Immature natural killer cell (primary cell): Measurements from ENCODE around the gene IPO4. TPM values are rescaled to one million over a fixed set of nuclear protein-coding genes. Genes with fewer than 3 reads are reported as not detected.
"Not testable (repeated sequence)": the region's sequence is repeated elsewhere in the genome, so short reads cannot be mapped to it uniquely, and the experiment has no call there.

Experiments
- DNase-seq, 3 donors: peaks; one replicate each; pipeline ENCODE4 v3.0.0; 2022; ENCODE audit warnings: mixed read lengths in 1 of 3
- H3K27ac Mint-ChIP-seq, 6 donors: one replicate each; pipeline ENCODE4 v1.8.0; 2020; ENCODE audit warnings: mixed read lengths in 6 of 6, mild to moderate bottlenecking in 5 of 6, inconsistent platforms in 4 of 6, moderate library complexity in 3 of 6
- H3K27me3 Mint-ChIP-seq, 3 donors: one replicate each; pipeline ENCODE4 v1.8.0; 2020 to 2021; ENCODE audit warnings: low read depth in 3 of 3, mild to moderate bottlenecking in 3 of 3, mixed read lengths in 3 of 3, moderate library complexity in 3 of 3, inconsistent platforms in 1 of 3
- H3K36me3 Mint-ChIP-seq, 3 donors: one replicate each; pipeline ENCODE4 v1.8.0; 2020; ENCODE audit warnings: mixed read lengths in 3 of 3, inconsistent platforms in 2 of 3, mild to moderate bottlenecking in 2 of 3
- H3K4me1 Mint-ChIP-seq, 2 donors: one replicate each; pipeline ENCODE4 v1.8.0; 2020; ENCODE audit warnings: inconsistent platforms in 2 of 2, mild to moderate bottlenecking in 2 of 2, mixed read lengths in 2 of 2, moderate library complexity in 1 of 2
- H3K4me3 Mint-ChIP-seq, 5 donors: one replicate each; pipeline ENCODE4 v1.8.0; 2020; ENCODE audit warnings: mild to moderate bottlenecking in 5 of 5, mixed read lengths in 5 of 5, inconsistent platforms in 3 of 5, moderate library complexity in 3 of 5
- H3K9me3 Mint-ChIP-seq, 6 donors: one replicate each; pipeline ENCODE4 v1.8.0; 2020; ENCODE audit warnings: mild to moderate bottlenecking in 6 of 6, mixed read lengths in 6 of 6, inconsistent platforms in 4 of 6, moderate library complexity in 3 of 6
- polyA plus RNA-seq, 3 donors: library from polyadenylated mRNA; unstranded; fragments of 300-500 nt; fragmentation: Illumina TruSeq; gene quantifications; one replicate each; pipeline ENCODE4 v1.2.3, GENCODE V29; 2021

The IPO4 gene
- polyA plus RNA-seq, 3 donors from 2014 or later, result 10.1 to 21.0 (median 11.3) TPM

- Mint-ChIP-seq H3K4me3 (no peak overlapping the region), H3K36me3 (peaks cover 7 to 10% (median 9%) of the 10 kb centered on the region in 3 donors), H3K9me3 (no peaks in the 10 kb centered on the region), H3K27me3 (peaks cover 0 to 2% (median 0%) of the 10 kb centered on the region in 3 donors), H3K27ac (no peak overlapping the region), H3K4me1 (peaks cover 35 to 52% of the 10 kb centered on the region in 2 donors)
- no peak for DNase-seq
These were observed 40.3 kb upstream of the IPO4 start for GRCh38 chr14:24228902-24229301.

DNA sequence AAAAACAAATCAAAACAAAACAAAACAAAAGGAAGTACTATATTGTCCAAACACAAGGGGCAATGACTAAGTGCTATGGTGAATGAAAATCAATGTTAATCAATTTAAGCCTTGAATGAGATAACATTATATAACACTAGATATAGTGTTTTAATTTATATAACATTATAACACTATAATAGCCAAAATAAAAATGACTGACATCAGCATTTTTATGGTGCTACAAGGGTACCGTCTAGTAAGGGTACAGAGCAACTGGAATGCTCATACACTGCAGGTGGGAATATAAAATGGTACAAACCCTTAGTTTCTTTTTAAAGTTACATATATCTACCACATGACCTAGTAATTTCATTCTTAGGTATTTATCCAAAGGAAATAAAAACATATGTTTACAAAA is 37.9 kb upstream of the IPO4 start:
- H3K27ac Mint-ChIP-seq, result no peak overlapping the region
- peaks cover 16 to 31% of the 10 kb centered on the region in 2 donors for H3K4me1 Mint-ChIP-seq
- no peak overlapping the region for H3K4me3 Mint-ChIP-seq
- H3K27me3 Mint-ChIP-seq, result no peaks in the 10 kb centered on the region
- peaks cover 6 to 10% (median 7%) of the 10 kb centered on the region in 3 donors for H3K36me3 Mint-ChIP-seq
- H3K9me3 Mint-ChIP-seq, result no peaks in the 10 kb centered on the region
- no peak for DNase-seq

DNA sequence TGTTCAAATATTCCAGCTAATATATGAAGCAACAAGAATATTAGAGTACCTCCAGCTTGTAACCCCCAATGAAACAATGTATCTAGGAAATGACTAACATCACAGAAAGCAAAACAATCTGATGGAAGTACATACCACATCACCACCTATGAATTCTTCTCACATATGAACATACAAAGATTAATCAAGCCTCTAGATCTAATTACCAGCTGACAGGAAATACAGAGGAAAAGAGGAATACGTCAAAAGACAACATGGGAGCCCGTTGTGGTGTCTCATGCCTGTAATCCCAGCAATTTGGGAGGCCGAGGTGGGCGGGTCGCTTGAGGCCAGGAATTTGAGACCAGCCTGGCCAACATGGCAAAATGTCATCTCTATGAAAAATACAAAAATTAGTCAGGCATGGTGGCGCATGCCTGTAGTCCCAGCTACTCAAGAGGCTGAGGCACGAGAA is 36.0 kb upstream of the IPO4 start:
- Mint-ChIP-seq H3K4me3 (no peak overlapping the region), H3K27ac (peak overlapping the region in 3 of 6 donors; percentile 29 to 83 (median 42)), H3K4me1 (peaks cover 7 to 24% of the 10 kb centered on the region in 2 donors), H3K27me3 (no peaks in the 10 kb centered on the region), H3K9me3 (no peaks in the 10 kb centered on the region), H3K36me3 (peaks cover 6 to 10% (median 7%) of the 10 kb centered on the region in 3 donors)
- no peak for DNase-seq

- not testable (repeated sequence) for H3K4me3 Mint-ChIP-seq, H3K9me3 Mint-ChIP-seq, H3K27ac Mint-ChIP-seq, DNase-seq, H3K27me3 Mint-ChIP-seq
- Mint-ChIP-seq H3K4me1 (peaks cover 5 to 18% of the 10 kb centered on the region in 2 donors), H3K36me3 (peaks cover 6 to 12% (median 11%) of the 10 kb centered on the region in 3 donors)
These were observed 34.4 kb upstream of the IPO4 start for GRCh38 chr14:24222987-24223386.

- peaks cover 0 to 6% (median 5%) of the 10 kb centered on the region in 3 donors for H3K36me3 Mint-ChIP-seq
- no peak for DNase-seq
These were observed 30.9 kb upstream of the IPO4 start for GRCh38 chr14:24219521-24219920.

GRCh38 chr14:24219080-24219479 is 30.5 kb upstream of the IPO4 start:
- no peak for DNase-seq
- peaks cover 0 to 6% (median 3%) of the 10 kb centered on the region in 3 donors for H3K36me3 Mint-ChIP-seq
- H3K27ac Mint-ChIP-seq, result no peak overlapping the region
- H3K9me3 Mint-ChIP-seq, result no peaks in the 10 kb centered on the region
- peaks cover 2 to 7% (median 7%) of the 10 kb centered on the region in 3 donors for H3K27me3 Mint-ChIP-seq
- H3K4me1 Mint-ChIP-seq, result peaks cover 24 to 25% of the 10 kb centered on the region in 2 donors
- H3K4me3 Mint-ChIP-seq, result no peak overlapping the region

More at GRCh38 chr14:24219521-24219920, 30.9 kb upstream of the IPO4 start:
- no peaks in the 10 kb centered on the region for H3K9me3 Mint-ChIP-seq
- H3K27ac Mint-ChIP-seq, result peak overlapping the region in 2 of 6 donors; percentile 28 to 65
- H3K4me3 Mint-ChIP-seq, result no peak overlapping the region
- peaks cover 2 to 7% (median 3%) of the 10 kb centered on the region in 3 donors for H3K27me3 Mint-ChIP-seq
- H3K4me1 Mint-ChIP-seq, result peaks cover 22 to 23% of the 10 kb centered on the region in 2 donors

DNA sequence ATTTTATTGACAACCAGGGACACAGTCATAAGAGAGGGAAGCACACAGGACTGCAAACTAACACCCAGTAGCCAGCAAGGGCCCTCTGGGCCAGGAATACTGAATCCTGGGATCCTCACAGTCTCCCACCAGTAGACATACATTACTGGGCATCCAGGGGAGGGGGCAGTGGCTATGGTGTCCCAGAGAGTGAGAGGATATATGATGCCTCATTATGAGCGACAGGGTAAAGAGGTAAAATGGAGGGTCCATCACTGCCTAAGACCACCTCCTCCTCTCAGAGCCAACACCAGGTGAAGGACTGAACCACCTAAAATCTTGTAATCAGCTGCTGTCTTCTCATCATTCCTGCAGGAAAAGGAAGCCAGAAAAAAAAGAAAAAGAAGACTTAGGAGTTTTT is 28.3 kb upstream of the IPO4 start:
- peaks cover 6 to 19% (median 14%) of the 10 kb centered on the region in 3 donors for H3K27me3 Mint-ChIP-seq
- not testable (repeated sequence) for H3K4me3 Mint-ChIP-seq

GRCh38 chr14:24216345-24216699 is 27.7 kb upstream of the IPO4 start:
- peaks cover 4 to 11% (median 8%) of the 10 kb centered on the region in 3 donors for H3K36me3 Mint-ChIP-seq
- H3K4me3 Mint-ChIP-seq, result peak overlapping the region; percentile 89 to 99 (median 93)
- no peaks in the 10 kb centered on the region for H3K9me3 Mint-ChIP-seq
- peak overlapping the region; percentile 96 to 100 (median 98) for H3K27ac Mint-ChIP-seq
- H3K27me3 Mint-ChIP-seq, result peaks cover 8 to 19% (median 14%) of the 10 kb centered on the region in 3 donors
- peaks cover 47 to 49% of the 10 kb centered on the region in 2 donors for H3K4me1 Mint-ChIP-seq
- no peak for DNase-seq

More for the DNA sequence above, 28.3 kb upstream of the IPO4 start:
- peaks cover 42 to 44% of the 10 kb centered on the region in 2 donors for H3K4me1 Mint-ChIP-seq
- not testable (repeated sequence) for H3K9me3 Mint-ChIP-seq, H3K36me3 Mint-ChIP-seq, DNase-seq
- peak overlapping the region; percentile 96 to 100 (median 98) for H3K27ac Mint-ChIP-seq

DNA sequence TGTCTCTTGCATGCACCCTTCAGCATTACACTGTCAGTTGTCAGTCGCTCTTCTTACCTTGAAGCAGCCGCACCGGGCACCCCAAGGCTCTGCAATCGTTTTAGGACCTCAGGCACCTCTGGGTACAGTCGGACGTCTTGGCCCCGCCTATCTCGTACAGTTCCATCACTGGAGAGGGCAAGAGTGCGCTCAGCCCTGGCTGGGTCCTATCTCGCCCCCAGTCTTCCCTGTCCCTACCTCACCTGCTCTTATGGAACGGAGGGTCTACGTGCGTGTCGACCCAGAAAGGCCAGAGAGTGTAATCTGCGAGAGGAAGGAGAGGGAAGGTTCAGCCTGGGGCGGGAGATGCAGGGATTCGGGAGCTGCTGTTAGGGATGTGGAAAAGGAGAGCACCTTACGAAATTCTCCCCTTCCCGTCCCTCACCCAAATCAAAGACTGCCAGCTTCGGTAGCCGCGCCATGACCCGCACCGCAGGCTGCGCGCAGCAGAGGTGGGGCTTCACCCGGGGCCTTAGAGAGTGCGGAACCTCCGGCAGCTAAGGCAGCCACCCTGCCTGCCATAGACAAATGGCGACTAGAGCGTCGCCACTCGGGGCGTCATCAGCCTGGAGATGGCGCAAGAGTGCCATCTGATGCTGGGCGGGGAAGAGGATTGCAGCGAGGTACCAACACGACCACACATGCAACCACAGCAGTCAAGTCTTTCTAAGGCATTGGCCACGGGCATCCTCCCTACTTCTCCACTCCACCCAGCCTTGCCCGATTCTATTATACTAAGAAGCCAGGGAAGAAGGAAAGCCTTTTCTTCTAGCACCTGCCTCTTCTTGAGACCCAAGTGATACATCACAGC is 27.1 kb upstream of the IPO4 start, which contains the start of gene MDP1:
Gene MDP1 (minus strand): TSS at position 572 of the 850 bp plus-strand sequence. CDS start 111 bp downstream, at position 461.
- H3K27ac Mint-ChIP-seq, result peak within 1 kb of the TSS; percentile 96 to 100 (median 98)
- H3K27me3 Mint-ChIP-seq, result peaks cover 8 to 21% (median 14%) of the 10 kb centered on the region in 3 donors
- H3K4me1 Mint-ChIP-seq, result peaks cover 51% of the 10 kb centered on the region in 2 donors
- peak; percentile 84 to 88 (median 87) for DNase-seq
- H3K9me3 Mint-ChIP-seq, result no peaks in the 10 kb centered on the region
- H3K4me3 Mint-ChIP-seq, result peak within 1 kb of the TSS; percentile 89 to 99 (median 93)
- H3K36me3 Mint-ChIP-seq, result peaks cover 4 to 11% (median 9%) of the 10 kb centered on the region in 3 donors

- Mint-ChIP-seq H3K4me3 (peak overlapping the region; percentile 91 to 99 (median 93)), H3K9me3 (no peaks in the 10 kb centered on the region), H3K27ac (peak overlapping the region; percentile 96 to 100 (median 98)), H3K4me1 (peaks cover 58 to 60% of the 10 kb centered on the region in 2 donors), H3K36me3 (peaks cover 10 to 23% (median 12%) of the 10 kb centered on the region in 3 donors), H3K27me3 (peaks cover 8 to 23% (median 14%) of the 10 kb centered on the region in 3 donors)
- no peak for DNase-seq
These were observed 25.4 kb upstream of the IPO4 start for GRCh38 chr14:24213866-24214662.

- Mint-ChIP-seq H3K9me3 (no peaks in the 10 kb centered on the region), H3K36me3 (peaks cover 10 to 23% (median 12%) of the 10 kb centered on the region in 3 donors), H3K27ac (peak within 1 kb of the TSS; percentile 96 to 100 (median 98)), H3K4me1 (peaks cover 58 to 64% of the 10 kb centered on the region in 2 donors), H3K27me3 (peaks cover 8 to 25% (median 14%) of the 10 kb centered on the region in 3 donors), H3K4me3 (peak within 1 kb of the TSS; percentile 91 to 99 (median 93))
- peak; percentile 95 to 96 (median 96) for DNase-seq
These were observed 24.6 kb upstream of the IPO4 start, which contains the start of gene CHMP4A for GRCh38 chr14:24212924-24213865. Gene CHMP4A (minus strand): TSS chr14:24213488. CDS start chr14:24213439, 49 bp downstream.

- peaks cover 16 to 35% (median 19%) of the 10 kb centered on the region in 3 donors for H3K36me3 Mint-ChIP-seq
These were observed 22.7 kb upstream of the IPO4 start for GRCh38 chr14:24211311-24211710.

More at GRCh38 chr14:24211311-24211710, 22.7 kb upstream of the IPO4 start:
- H3K27me3 Mint-ChIP-seq, result peaks cover 8 to 25% (median 14%) of the 10 kb centered on the region in 3 donors
- no peaks in the 10 kb centered on the region for H3K9me3 Mint-ChIP-seq
- peak overlapping the region; percentile 96 to 100 (median 98) for H3K27ac Mint-ChIP-seq
- no peak for DNase-seq
- H3K4me3 Mint-ChIP-seq, result peak overlapping the region in 4 of 5 donors; percentile 33 to 95 (median 65)
- peaks cover 65 to 77% of the 10 kb centered on the region in 2 donors for H3K4me1 Mint-ChIP-seq
